DMS53 (cell line): Measurements from ENCODE around the gene GAN.

Experiments used
- DNase-seq: peaks from one replicate; lab custom pipeline; 2025; lab: John Stamatoyannopoulos, UW

Gene GAN

GRCh38 chr16:81432937-81433557 is 118.3 kb downstream of the GAN start:
- peak; percentile 33 for DNase-seq

- DNase-seq = no peak
Measured at GRCh38 chr16:81435103-81435502, 120.3 kb downstream of the GAN start.

GRCh38 chr16:81435567-81435966 is 120.8 kb downstream of the GAN start:
- DNase-seq = no peak

- no peak for DNase-seq
Measured at GRCh38 chr16:81436386-81436785, 121.6 kb downstream of the GAN start.

GRCh38 chr16:81437865-81438264 is 123.1 kb downstream of the GAN start:
- no peak for DNase-seq
